Astrocyte of the hippocampus (primary cell): ENCODE results near the gene PBXIP1.

Source experiments
- DNase-seq: peaks from one replicate; pipeline ENCODE4 v3.0.0; 2011; ENCODE audit warnings: low read depth, low spot score

Gene PBXIP1

GRCh38 chr1:154973344-154974101 is 17.6 kb upstream of the PBXIP1 start:
- peak; percentile 97 for DNase-seq

DNA sequence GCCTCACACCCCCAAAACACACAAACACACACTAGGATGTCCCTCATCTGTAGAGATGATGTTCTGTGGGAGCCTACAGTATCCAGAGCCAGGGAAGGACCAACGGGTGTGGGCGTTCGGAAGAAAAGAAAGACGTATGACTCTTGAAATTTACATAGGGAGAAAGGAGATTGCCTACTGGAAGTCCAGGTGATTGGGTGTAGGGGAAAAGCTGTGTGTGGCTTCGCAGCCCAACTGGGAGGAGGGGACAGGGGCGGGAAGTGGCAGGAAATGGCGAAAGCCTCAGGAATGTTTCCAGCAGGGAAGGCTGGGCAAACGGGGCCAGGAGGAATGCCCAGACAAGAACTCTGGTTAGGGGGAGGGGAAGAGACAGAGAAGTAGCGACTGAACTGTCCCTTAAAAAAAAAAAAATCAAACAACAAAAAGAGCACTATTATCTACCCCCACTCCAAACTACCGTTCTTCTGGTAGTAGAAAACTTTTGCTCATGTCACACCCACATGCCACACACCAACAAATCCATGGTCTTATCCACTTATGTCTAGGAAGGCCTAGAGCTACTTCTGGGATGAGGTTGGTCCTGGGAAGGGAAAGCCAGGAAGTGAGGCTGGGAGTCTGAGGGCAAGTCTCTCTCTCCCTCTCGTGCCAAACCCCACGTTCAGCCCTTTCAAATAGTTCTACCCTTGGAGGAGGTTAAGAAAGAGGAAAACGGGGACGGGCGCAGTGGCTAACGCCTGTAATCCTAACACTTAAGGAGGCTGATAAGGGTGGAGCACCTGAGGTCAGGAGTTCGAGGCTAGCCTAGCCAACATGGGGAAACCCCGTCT is 16.8 kb upstream of the PBXIP1 start:
- DNase-seq, result peak; percentile 97

DNA sequence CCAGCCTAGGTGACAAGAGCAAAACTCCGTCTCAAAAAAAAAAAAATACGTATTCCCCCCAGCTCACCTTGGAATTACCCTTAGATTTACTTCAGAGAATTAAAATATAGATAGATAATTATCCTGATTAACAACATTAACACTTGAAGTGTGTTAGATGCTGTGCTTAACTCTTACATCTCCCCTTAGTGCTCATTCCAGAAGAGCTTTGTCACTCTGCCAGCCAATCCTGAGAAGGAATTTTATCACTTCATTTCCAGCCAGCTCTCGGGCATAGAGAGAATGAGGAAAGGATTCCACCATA is 16.3 kb upstream of the PBXIP1 start:
- DNase-seq, result no peak

DNA sequence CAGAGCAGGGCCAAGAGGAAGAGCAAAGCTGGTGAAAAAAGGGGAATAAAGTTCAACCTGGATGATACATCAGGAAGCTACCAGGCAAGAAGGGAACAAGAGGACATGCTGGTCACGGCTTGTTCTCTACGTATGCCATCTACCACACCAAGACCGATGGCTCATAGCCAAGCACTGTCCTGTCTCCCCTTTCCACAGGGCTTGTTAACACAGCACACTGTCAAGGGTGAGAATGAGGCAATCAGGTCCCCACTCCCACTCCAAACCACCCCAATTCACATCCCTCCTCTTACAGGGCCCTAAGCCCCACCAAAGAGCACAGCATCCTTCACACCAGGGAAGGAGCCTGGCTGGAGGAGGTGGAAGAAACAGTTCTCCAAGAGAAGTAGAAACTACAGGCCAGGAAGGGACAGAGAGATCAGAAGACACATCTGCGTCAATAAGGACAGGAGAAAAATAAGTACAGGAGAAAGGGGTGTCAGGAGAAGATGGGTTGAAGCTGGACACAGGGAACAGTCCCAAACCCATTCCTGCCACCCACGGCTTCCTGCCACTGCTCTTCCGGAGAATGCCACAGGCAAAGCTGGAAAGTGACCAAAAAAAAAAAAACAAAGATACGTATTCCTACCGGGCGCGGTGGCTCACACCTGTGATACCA is 15.6 kb upstream of the PBXIP1 start:
- no peak for DNase-seq

GRCh38 chr1:154970631-154971340 is 14.9 kb upstream of the PBXIP1 start, which contains the start of gene SHC1:
Gene SHC1, minus strand, starts transcription at chr1:154970747. Its CDS starts 221 bp downstream, at chr1:154970526.
- peak; percentile 96 for DNase-seq

- DNase-seq, result peak; percentile 22
Measured at GRCh38 chr1:154969860-154970452, 14.1 kb upstream of the PBXIP1 start.

DNA sequence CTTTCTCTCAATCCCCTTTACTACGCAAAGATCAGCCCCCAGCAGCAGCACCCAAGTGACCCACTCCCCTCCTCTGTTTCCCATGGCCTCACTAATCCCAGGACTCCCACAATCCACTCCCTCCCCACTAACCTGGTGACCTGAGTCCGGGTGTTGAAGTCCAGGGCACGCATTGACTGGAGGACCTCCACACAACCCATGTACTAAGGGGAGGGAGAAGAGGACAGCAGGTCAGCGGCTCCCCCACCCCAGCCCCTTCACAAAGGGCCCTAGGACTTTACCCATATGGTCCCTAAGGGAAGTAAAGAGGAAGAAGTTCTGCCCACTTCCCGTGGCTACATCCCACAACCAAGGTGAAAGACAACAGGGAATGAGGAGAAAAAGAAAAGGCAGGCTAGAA is 13.3 kb upstream of the PBXIP1 start:
- no peak for DNase-seq

GRCh38 chr1:154968731-154969130 is 12.8 kb upstream of the PBXIP1 start:
- DNase-seq, result no peak

GRCh38 chr1:154967331-154967950 is 11.5 kb upstream of the PBXIP1 start:
- no peak for DNase-seq

DNA sequence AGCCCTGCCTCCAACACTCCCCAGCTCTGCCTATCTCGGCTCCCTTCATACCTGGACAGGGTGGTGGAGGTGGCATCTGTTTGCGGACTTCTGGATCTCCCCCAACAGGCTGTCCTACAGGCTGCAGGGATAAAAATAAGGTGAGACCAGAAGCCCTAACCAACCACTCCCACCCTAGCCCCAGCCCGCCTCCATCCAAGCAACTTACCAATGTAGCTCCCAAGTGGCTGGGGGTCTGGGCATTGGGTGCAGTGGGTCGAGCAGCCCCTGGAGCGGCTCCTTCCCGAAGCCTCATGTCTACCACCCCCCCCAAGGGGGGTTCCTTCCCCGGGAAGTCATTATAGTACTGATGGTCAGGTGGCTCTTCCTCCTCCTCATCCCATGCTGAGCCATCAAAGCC is 10.2 kb upstream of the PBXIP1 start:
- no peak for DNase-seq

GRCh38 chr1:154964359-154964758 is 8.5 kb upstream of the PBXIP1 start:
- DNase-seq, result no peak

GRCh38 chr1:154963643-154964042 is 7.7 kb upstream of the PBXIP1 start:
- no peak for DNase-seq

DNA sequence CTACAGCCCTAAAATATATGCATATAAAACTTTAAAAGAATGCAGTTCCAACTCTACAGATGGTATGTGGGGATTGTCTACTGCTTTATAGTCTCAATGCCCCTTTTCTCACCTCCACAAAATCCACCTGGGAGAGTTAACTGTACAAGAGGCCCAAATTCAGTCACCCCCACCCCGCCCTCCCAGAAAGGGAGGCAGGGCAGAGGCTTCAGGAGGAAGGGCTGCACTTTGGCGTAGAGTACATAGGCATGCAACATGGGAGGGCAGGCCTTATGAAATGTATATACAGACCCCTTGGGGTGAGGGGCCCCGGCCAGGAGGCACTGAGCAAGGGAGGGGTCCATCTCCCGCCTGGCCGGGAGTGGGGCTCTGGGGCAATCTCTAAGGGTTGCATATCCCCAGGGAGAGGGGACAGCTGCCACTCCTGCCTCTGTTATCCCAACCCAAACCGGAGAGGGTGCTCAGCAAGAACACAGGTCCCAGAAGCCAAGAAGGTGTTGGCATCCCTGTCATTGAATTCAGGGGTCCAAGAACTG is 7.0 kb upstream of the PBXIP1 start:
- no peak for DNase-seq

GRCh38 chr1:154962156-154962749 is 6.4 kb upstream of the PBXIP1 start:
- DNase-seq, result no peak

DNA sequence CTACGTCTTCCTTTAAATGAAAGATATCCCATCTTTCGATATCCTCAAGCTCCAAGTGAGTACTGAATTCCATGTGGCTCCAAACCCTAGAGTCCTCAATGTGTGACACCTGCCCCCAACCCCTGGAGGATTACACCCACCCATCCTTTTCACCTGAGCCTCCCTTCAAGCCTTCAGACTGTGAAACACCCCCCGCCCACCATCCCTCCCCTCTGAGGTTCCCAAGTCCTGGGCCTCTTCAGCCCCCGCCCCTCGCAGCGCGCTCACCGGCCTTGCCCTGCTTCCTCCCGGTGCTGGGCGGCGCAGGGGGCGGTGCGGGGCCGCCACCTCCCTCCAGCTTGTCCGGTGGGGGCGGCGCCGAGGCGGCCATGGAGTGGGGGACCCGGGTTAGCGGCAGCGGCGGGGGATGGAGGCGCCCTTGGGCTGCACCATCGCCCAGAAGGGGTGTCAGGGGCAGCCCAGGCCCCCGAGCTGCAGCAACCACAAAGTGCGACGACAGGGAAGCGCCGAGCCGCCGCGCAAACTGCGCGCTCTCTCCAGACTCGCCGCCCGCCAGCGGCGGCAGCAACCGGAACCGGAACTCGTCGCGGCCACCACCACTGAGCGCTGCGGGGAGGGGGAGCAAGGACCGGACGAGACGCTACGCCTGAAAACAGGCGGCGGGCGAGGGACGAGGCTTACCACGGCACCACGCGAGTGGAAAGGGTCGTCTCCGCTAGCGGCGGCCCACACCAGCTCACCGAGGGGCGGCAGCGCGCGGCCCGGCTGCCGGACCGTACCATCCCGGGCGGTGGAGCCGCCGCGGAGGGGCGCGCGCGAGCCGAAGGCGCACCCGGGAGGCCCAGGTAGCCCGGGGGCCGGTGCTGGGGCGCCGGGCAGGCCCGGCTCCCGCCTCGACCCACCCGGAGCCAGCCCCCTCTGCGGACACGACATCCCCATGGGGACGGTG is 5.6 kb upstream of the PBXIP1 start, which contains the start of gene PYGO2:
Gene PYGO2 (minus strand): TSS at position 576 of the 949 bp plus-strand sequence. CDS start 206 bp downstream, at position 370.
- DNase-seq, result peak; percentile 92

DNA sequence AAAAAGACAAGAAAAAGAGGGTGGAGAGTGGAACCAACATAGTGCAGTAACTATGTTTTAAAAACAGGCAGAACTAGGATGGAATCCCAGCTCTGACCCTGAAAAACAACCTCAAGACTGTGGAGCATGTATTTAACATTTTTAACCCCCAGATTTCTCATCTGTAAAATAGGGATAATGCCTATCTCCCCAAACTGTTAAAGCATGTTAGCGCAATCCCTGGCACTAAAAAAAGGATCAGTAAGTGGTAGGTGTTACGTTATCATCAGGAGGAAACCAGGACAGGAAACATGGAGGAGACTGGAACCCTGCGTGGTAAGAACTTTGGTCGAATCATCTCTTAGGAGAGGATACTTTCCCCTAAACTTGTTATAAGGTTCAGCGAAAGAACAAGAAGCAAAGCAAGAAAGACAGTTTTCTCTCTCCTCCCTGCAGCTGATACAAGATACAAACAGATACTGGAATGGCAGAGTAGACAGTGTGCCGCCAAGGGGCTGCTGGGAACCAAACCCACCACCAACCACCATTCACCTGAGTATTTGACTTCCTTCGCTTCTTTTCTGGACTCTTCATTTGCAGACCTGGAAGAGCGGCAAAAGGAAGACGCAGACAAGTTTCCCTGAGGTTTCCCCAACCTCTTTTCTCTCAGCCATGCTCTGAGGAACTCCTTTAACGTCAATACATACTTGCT is 4.7 kb upstream of the PBXIP1 start:
- no peak for DNase-seq

- no peak for DNase-seq
Measured at GRCh38 chr1:154959426-154959780, 3.5 kb upstream of the PBXIP1 start.

GRCh38 chr1:154958681-154959425 is 3.0 kb upstream of the PBXIP1 start:
- no peak for DNase-seq
